ENCODE results near the gene TMEM47. TPM values are rescaled to one million over a fixed set of nuclear protein-coding genes. Genes with fewer than 3 reads are reported as not detected.

TMEM47 gene
- total RNA-seq, 1 experiment from 2014 or later = 24.4 TPM

DNA sequence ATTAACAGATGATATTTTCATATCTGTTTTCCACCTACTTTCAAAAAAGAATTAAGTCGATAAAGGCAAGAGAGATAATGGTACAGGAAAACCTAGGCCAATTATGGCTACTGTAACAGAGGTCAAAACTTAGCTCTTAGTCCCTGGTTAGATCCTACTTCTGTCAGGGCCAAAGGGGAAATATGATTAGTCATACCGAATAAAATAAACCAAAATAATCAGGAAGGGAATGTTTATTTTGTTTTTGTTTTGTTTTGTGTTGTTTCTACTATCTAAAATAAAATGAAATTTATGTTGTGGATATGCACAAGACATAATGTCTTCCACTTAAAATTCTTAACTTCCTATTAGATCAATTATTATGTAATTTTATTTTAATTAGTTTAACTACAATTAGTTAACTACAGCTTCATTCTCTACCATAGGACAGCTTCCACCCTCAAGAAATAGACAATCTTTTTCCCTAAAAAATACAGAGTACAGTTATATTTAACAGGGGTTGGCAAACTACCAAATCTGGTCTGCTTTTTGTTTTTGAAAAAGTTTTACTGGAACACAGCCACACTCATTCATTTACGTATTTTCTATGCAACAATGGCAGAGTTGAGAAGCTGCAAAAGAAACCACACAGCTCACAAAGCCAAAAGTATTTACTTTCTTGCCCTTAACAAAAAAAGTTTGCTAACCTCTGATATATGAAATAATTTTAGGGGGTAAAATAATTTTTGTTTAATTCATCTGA lies 25.4 kb downstream of the TMEM47 start:
- Mint-ChIP-seq H3K27ac (no peak overlapping the region), H3K4me3 (no peak overlapping the region), H3K9me3 (no peaks in the 10 kb centered on the region), H3K4me1 (peaks cover 21% of the 10 kb centered on the region), H3K36me3 (peaks cover 6% of the 10 kb centered on the region; the same call in 1 of the 2 replicates), H3K27me3 (ENCODE audit: low read depth) (no peaks in the 10 kb centered on the region)
- ATAC-seq = no peak
- TF ChIP-seq, protein P1, sequence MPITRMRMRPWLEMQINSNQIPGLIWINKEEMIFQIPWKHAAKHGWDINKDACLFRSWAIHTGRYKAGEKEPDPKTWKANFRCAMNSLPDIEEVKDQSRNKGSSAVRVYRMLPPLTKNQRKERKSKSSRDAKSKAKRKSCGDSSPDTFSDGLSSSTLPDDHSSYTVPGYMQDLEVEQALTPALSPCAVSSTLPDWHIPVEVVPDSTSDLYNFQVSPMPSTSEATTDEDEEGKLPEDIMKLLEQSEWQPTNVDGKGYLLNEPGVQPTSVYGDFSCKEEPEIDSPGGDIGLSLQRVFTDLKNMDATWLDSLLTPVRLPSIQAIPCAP (CRISPR knock-in tag; IDR thresholded peaks at IDR 0.05) = no peak
- TF ChIP-seq, protein P2, sequence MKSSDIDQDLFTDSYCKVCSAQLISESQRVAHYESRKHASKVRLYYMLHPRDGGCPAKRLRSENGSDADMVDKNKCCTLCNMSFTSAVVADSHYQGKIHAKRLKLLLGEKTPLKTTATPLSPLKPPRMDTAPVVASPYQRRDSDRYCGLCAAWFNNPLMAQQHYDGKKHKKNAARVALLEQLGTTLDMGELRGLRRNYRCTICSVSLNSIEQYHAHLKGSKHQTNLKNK (CRISPR knock-in tag; IDR thresholded peaks at IDR 0.05) = no peak
- TF ChIP-seq TCF7 (CRISPR knock-in tag; IDR thresholded peaks at IDR 0.05; ENCODE audit: low read depth) (no peak), SP1 (CRISPR knock-in tag; conservative IDR thresholded peaks at IDR 0.05) (no peak), MXD4 (CRISPR knock-in tag; IDR thresholded peaks at IDR 0.05; ENCODE audit: borderline replicate concordance) (no peak)
- TF ChIP-seq, protein P3, sequence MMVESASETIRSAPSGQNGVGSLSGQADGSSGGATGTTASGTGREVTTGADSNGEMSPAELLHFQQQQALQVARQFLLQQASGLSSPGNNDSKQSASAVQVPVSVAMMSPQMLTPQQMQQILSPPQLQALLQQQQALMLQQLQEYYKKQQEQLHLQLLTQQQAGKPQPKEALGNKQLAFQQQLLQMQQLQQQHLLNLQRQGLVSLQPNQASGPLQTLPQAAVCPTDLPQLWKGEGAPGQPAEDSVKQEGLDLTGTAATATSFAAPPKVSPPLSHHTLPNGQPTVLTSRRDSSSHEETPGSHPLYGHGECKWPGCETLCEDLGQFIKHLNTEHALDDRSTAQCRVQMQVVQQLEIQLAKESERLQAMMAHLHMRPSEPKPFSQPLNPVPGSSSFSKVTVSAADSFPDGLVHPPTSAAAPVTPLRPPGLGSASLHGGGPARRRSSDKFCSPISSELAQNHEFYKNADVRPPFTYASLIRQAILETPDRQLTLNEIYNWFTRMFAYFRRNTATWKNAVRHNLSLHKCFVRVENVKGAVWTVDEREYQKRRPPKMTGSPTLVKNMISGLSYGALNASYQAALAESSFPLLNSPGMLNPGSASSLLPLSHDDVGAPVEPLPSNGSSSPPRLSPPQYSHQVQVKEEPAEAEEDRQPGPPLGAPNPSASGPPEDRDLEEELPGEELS (CRISPR knock-in tag; IDR thresholded peaks at IDR 0.05) = no peak
- CTCF ChIA-PET = interaction anchor here (1.4 kb wide), 1 partner anchor 110 kb away, joined by 4 read pairs; no protein-coding TSS in a partner anchor
- POLR2A ChIA-PET = no interaction called here
- DNase-seq (ENCODE audit: low spot score) = no peak

DNA sequence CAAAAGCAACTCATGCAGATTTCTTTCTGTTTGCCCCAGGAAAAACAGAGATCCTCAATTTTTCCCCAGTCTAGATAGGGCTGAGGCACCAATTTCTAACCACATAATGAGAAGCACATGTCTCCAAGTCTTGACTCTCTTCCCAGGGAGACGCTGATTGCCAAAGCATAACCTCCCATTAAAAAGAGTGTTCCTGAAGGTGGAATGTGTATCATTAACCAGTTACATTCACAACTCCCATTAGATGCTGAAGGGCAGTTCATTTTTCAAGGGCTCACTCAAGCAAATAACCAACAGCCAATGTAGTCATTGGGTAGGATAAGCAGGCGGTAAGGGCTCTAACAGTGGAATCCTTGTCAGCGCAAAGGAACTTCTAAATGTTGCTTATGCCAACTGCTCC lies 27.5 kb downstream of the TMEM47 start:
- Mint-ChIP-seq H3K4me3 (no peak overlapping the region), H3K4me1 (peaks cover 21% of the 10 kb centered on the region), H3K9me3 (no peaks in the 10 kb centered on the region), H3K27me3 (ENCODE audit: low read depth) (no peaks in the 10 kb centered on the region), H3K27ac (no peak overlapping the region), H3K36me3 (0 out of 2 replicates have a peak, but pooled peaks cover 3% of the 10 kb centered on the region)
- ATAC-seq (no peak), DNase-seq (ENCODE audit: low spot score) (no peak)
- TF ChIP-seq, protein P4, sequence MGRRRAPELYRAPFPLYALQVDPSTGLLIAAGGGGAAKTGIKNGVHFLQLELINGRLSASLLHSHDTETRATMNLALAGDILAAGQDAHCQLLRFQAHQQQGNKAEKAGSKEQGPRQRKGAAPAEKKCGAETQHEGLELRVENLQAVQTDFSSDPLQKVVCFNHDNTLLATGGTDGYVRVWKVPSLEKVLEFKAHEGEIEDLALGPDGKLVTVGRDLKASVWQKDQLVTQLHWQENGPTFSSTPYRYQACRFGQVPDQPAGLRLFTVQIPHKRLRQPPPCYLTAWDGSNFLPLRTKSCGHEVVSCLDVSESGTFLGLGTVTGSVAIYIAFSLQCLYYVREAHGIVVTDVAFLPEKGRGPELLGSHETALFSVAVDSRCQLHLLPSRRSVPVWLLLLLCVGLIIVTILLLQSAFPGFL (CRISPR knock-in tag; IDR thresholded peaks at IDR 0.05; ENCODE audit: borderline replicate concordance) = no peak
- TF ChIP-seq CREB1 (CRISPR knock-in tag; IDR thresholded peaks at IDR 0.05) (no peak), JUN (CRISPR knock-in tag; IDR thresholded peaks at IDR 0.05) (no peak), MAX (CRISPR knock-in tag; IDR thresholded peaks at IDR 0.05) (no peak), ZNF138 (CRISPR knock-in tag; conservative IDR thresholded peaks at IDR 0.05) (no peak), HMGXB4 (CRISPR knock-in tag; IDR thresholded peaks at IDR 0.05) (no peak), USF2 (CRISPR knock-in tag; IDR thresholded peaks at IDR 0.05) (no peak), ZNF671 (CRISPR knock-in tag; IDR thresholded peaks at IDR 0.05) (no peak), FOXK1 (CRISPR knock-in tag; IDR thresholded peaks at IDR 0.05) (no peak), TEAD1 (CRISPR knock-in tag; IDR thresholded peaks at IDR 0.05) (no peak), E2F5 (CRISPR knock-in tag; IDR thresholded peaks at IDR 0.05) (no peak), FOXJ3 (CRISPR knock-in tag; IDR thresholded peaks at IDR 0.05; ENCODE audit: borderline replicate concordance) (no peak), ZBTB21 (CRISPR knock-in tag; IDR thresholded peaks at IDR 0.05; ENCODE audit: borderline replicate concordance) (no peak), IRF2 (CRISPR knock-in tag; IDR thresholded peaks at IDR 0.05; ENCODE audit: borderline replicate concordance, low read depth) (no peak), SMAD4 (CRISPR knock-in tag; IDR thresholded peaks at IDR 0.05) (no peak)
- TF ChIP-seq, protein P1 (CRISPR knock-in tag; IDR thresholded peaks at IDR 0.05) = no peak
- TF ChIP-seq, protein P5, sequence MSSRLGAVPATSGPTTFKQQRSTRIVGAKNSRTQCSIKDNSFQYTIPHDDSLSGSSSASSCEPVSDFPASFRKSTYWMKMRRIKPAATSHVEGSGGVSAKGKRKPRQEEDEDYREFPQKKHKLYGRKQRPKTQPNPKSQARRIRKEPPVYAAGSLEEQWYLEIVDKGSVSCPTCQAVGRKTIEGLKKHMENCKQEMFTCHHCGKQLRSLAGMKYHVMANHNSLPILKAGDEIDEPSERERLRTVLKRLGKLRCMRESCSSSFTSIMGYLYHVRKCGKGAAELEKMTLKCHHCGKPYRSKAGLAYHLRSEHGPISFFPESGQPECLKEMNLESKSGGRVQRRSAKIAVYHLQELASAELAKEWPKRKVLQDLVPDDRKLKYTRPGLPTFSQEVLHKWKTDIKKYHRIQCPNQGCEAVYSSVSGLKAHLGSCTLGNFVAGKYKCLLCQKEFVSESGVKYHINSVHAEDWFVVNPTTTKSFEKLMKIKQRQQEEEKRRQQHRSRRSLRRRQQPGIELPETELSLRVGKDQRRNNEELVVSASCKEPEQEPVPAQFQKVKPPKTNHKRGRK (CRISPR knock-in tag; IDR thresholded peaks at IDR 0.05; ENCODE audit: borderline replicate concordance) = no peak
- TF ChIP-seq, protein P6, sequence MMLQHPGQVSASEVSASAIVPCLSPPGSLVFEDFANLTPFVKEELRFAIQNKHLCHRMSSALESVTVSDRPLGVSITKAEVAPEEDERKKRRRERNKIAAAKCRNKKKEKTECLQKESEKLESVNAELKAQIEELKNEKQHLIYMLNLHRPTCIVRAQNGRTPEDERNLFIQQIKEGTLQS (CRISPR knock-in tag; conservative IDR thresholded peaks at IDR 0.05) = no peak
- ChIA-PET POLR2A (no interaction called here), CTCF (no interaction called here)

Measured in WTC11 (cell line).